GM19238 (cell line): ENCODE measurements around the gene FREM1.

Experiments
- DNase-seq: peaks from one replicate; pipeline ENCODE4 v3.0.0; 2011; ENCODE audit warnings: low spot score; ENCODE audit not compliant: insufficient read length

FREM1 gene

DNA sequence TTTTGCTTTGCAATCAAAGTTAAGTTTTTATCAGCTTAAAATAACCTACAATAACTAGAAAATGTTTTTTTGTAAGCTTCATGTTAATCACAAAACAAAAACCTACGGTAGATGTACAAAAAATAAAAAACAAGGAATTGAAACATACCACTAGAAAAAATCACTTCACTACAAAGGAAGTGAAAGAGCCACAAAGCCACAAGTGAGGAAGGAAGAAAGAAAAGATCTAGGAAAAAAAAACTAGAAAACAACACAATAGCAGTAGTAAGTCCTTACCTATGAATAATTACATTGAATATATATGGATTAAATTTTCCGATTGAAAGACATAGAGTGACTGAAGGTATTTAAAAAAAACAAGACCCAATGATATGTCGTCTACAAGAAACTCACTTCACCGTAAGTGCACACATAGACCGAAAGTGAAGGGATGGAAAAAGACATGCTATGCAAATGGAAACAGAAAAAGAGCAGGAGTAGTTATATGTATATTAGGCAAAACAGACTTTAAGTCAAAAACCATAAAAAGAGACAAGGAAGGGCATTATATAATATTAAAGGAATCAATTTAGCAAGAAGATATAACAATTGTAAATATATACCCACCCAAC, 203.6 kb downstream of the FREM1 start:
- no peak for DNase-seq

DNA sequence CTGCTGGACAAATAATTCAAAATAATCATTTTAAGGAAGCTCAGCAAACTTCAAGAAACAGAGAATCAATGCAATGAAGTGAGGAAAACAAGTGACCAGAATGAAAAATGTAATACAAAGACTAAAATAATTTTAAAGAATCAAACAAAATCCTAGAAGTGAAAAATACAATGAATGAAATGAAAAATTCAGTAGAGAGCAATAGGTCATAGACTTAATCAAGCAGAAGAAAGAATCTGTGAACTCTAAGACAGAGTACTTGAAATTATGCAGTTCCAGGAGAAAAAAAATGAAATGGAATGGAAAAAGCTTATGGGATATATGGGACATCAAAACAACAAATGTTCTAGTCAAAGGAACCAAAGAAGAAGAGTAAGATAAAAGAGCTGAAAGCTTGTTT, 205.1 kb downstream of the FREM1 start:
- DNase-seq, result no peak

DNA sequence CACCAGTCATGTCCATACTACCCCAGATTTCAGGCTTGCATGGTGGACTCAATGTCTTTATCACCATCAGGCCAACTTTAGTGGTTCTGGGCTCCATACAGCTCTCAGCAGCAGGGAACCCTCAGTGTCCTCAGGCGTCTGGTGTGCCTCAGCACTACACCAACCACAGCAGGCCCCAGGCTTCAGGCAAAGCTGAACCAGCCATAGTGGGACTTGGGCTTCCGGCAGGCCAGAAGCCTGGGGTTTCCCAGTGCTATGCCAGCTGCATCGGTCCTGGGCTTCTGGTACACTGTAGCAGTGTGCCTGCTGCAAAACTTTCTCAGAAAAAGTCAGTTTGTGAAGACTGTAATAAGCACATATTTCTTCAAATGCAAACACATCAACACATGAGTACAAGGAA, 205.9 kb downstream of the FREM1 start:
- no peak for DNase-seq

DNA sequence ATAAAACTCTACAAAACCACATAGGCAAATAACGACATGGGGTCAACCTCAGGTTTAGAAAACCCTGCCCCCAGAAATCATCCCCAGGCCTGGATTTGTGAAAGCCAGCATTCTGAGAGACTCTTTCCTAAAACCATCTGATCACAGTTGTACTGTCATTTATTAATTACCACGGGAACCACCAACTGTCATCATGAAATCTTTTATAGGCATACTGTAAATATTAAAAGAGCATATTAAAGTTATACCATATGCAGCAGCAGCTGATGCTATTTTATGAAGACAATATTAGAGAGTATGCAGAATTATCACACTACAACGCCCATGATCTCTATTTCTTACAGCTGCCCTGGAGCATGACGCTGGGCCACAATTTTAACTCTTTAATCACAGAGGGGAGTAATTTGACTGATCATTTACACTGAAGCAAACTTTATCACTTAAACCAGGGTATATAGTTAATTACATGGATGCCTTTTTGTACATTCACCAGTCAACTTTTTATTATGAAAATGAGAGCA, 208.0 kb downstream of the FREM1 start:
- no peak for DNase-seq

DNA sequence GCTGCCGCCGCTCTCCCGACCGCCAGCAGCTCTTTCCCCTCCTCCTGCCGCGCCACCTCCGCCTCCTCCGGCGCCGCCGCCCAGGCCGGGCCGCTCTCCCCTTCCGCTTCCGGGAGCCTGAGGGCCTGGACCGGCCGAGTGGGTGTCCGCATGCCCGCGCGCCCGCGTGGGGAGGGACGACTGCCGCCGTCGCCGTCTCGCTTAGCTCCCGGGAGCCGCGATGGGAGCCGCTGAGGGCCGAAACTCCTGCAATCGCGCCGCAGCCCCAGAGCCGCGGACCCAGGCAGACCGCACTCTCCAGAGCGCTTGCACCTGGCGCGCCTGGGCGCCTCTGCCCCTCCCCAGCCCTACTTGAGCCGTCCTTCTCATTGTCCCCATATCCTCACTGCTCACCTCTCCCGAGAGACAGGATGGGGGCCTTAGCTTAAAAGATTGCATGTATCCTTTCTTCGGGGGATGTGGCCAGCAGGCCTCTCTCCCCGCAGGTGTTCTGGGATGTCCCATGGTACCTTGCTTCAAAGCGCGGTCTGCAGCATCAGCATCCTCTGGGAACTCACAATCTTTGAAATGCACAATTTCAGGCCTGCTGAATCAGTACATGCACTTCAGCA, 216.9 kb downstream of the FREM1 start, which contains the start of gene ZDHHC21:
TSS of gene ZDHHC21 (minus strand) at position 182 of the 611 bp plus-strand sequence. CDS start 19,092 bp downstream, outside the sequence.
- peak; percentile 66 for DNase-seq

DNA sequence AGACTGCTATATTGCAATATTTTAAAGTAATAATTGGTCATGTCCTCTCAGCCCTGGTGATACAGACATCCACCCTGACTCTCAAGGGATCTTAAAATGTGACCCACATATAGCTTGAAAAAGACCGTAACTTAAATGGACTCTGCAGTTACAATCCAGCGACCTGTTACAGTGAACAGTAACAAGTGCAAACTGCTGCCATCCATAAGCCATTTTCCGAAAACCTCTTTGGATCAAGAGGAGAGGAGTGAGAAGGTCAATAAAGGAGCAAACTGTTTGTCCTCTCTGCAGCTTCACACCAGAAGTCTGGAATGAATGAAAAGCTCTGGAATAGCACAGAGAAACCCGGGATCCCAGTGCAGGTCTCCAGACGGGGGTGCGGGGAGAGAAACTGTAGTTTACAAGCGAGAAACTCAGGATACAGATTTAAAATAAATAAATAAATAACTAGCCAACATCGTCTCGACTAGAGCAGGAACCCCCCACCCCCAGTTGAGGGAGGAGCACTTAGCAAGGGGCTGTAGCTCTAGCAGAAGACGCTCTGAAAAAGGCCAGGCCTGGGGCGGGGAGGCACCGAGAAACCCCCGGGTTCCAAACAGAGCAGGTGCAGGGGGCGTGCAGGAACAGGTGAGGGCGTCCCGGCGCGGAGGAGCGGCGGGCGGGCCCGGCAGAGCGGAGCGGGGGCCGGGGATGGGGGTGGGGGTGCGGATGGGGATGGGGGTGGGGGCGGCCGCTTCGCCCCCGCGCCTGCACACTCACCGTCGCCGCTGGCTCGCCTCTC, 217.6 kb downstream of the FREM1 start:
- peak; percentile 29 for DNase-seq

DNA sequence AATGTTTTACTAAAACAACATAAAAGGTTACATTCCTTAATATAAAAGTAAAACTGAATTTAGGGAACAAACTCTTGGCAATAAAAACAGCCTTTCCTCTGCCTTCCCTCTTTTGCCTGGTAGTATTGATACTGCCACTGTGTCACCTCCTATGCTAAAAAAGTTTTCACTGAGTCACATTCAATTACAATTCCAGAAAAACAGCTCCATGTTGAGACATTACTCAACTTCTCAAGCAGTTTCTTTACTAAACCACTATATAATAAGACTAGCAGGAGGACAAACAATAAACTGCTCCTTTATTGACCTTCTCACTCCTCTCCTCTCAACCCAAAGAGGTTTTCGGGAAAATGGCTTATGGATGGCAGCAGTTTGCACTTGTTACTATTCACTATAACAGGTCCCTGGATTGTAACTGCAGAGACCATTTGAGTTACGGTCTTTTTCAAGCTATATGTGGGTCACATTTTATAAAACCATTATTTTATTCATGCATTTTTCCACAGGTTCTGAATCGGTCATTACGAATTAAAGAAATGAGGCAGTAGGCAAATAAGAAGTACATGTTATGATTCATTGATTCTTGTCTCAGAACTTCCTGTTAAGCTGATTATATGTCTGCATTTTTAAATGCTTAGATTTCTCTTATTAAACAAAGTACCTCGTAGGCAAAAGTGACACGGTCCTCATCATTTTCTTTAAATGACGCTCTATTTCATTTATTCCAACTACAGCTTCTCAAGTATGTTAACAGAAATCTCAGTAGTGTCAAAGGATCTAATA, 219.1 kb downstream of the FREM1 start:
- DNase-seq, result no peak

DNA sequence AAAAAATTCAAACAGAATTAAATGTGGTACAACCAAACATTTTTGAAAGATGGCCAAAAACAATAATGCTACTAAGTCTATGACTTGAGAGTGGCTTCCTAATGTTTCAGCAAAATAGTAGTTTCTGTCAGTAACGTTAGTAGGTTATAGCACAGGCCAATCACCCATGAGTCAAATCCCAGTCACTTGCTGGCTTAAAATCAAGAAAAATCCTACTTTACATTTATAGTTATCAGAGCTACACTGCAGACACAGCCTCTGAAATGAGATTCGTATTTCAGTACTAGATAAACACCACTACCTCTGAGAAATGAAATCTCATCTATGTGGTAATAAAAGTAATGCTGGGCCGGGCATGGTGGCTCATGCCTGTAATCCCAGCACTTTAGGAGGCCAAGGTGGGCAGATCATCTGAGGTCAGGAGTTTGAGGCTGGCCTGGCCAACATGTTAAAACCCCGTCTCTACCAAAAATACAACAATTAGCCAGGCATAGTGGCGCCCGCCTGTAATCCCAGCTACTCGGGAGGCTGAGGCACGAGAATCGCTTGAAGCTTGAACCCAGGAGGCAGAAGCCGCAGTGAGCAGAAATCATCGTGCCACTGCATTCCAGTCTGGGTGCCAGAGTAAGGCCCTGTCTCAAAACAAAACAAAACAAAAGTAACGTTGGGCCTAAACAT, 223.0 kb downstream of the FREM1 start:
- DNase-seq, result no peak

DNA sequence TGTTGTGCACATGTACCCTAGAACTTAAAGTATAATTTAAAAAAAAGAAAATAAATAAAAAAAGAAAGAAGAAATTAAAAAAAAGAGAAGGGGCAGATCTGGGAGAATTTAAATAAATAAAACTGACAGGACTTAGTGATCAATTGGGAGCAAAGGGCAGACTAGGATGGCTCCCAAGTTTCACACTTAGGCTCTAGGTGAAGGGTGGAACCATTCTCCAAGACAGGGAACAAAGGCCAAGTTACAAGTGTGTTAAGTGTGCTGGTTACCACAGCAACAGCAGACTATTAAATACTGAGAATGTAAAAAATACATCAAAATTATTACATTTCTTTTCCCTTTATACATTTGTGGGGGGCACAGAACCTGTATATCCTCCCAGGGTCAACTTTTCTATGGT, 224.1 kb downstream of the FREM1 start:
- no peak for DNase-seq
